Thyroid gland (tissue), 4 donors: Measurements from ENCODE around the gene ADAMTSL1.

Experiments used
- CTCF ChIP-seq, 6 experiments: fragments of 200-600 bp in 3 of 6; fragments of 450-650 bp in 3 of 6; sonication (generic) in 3 of 6; IDR thresholded peaks; one replicate each; pipeline ENCODE4 v1.5.1; 2016 to 2019; ENCODE audit warnings: antibody characterized with exemption in 6 of 6, mild to moderate bottlenecking in 2 of 6, inconsistent platforms in 1 of 6, moderate library complexity in 1 of 6
- POLR2A ChIP-seq, 2 donors: fragments of 450-650 bp; IDR thresholded peaks; one replicate each; pipeline ENCODE4 v1.6.1; 2017; ENCODE audit warnings: antibody characterized with exemption in 2 of 2, mild to moderate bottlenecking in 2 of 2, moderate library complexity in 1 of 2

- TF ChIP-seq CTCF (IDR thresholded peaks at IDR 0.05): no peak
- TF ChIP-seq POLR2A (IDR thresholded peaks at IDR 0.05): no peak
These were observed 231.9 kb downstream of the ADAMTSL1 start for GRCh38 chr9:18705796-18706392.
